GM15510 (cell line): Measurements from ENCODE around the gene KIAA0319L.

Source experiments
- POLR2A ChIP-seq: IDR thresholded peaks from 3 replicates; pipeline ENCODE4 v1.6.1; 2011; ENCODE audit warnings: borderline replicate concordance; ENCODE audit not compliant: insufficient read length; ENCODE audit errors: extremely low read depth

Gene KIAA0319L

DNA sequence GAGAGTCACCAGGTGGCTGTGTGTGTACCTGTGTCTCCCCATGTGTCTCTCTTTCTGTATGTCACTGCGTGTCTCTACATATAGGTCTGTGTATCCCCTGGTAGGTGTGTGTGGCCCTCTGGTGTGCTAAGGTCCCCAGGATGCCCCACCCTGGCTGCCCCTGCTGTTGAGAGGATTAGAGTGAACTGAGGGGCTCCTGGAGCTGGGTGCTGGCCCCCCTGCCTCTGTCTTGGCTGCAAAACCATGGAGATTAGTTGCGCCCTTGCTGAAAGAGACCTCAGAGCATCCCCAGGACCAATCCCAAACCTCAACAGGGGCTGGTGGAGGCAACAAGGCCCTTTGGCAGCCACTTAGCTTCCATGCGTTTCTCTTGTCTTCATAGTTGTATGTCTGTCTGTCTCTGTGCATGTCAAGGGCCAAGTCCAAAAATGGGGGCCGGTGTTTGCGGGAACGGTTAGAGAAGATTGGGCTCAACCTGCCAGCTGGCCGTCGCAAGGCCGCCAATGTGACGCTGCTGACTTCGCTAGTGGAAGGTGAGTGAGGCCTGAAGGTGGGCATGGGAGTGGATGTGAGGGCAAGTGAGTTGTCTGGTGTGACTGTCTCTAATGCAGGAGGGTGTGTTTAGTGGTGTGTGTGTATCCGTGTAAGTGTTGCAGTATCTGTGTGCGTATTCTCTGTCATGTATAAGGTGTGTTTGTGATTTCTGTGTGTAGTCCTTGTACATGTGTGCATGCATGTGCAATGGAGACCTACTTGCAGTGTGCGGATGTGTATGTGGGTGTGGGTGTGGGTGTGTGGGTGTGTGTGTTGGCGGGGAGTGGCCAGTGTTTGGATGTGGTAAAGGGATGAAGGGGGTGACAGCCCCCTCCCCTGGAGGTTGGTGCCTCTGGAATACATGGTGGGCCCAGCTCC, 32.6 kb upstream of the KIAA0319L start:
- no peak for TF ChIP-seq POLR2A

DNA sequence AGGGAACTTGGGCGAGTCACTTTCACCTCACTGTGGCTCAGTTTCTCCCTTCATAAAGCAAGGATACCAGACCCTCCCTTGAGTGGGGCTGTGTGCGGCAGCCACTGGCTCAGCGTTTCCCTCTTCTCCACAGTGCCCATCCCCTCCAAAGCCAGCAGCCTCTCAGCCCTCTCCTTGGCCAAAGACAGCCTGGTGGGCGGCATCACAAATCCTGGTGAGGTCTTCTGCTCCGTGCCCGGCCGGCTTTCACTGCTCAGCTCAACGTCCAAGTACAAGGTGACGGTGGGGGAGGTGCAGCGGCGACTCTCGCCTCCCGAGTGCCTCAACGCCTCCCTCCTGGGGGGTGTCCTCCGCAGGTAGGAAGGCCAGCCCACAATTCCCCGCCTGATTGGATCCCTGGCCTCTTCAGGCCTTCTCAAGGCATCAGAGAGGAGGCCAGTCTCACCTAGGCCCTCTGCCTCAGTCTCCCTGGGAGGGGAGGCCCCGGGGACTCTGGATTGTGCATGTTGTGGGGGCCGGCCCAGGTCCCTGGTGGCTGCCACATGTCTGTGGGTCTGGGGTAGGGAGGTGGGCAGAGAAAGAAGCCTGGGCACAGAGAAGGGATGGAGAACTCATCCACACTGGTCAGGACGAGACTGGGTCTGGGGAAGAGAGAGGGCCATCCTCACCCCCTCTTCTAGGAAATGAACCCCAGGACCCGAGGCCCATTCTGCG, 31.2 kb upstream of the KIAA0319L start:
- TF ChIP-seq POLR2A: no peak

DNA sequence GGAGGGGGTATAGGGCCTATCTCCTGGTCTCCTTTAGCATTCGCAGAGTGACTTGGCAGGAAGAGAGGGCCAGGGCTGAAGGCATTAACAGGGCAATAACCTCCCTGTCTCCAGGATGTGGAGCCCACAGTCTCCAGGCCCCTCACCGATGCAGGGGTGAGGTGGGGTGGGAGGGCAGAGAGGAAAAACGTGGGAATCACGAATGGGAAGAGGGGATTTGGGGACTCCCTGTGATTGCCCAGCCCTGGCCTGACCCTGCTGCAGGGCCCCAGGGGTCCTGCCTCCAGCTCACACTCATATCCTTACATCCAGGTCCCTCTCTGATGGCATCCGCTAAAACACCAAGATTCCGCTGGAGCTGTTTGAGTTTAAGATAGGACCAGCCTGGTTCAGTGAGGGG, 30.5 kb upstream of the KIAA0319L start:
- TF ChIP-seq POLR2A: no peak

DNA sequence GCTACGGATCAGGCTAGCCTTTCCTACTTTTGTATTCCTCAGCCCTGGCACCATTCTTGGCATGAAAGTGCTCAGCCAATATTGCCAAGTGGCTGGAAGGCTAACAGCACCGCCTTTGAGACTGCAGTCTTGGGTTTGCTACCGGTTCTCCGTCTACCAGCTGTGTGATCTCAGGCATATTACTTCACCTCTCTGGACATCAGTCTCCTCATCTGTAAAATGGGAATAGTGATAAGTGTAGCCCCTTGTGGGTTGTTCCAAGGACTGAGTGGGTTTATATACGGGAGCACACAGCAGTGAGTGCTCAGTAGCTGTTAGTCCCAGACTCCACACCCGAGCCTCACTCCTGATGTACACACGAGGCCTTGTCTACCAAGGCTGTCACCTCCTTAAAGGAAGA, 29.6 kb upstream of the KIAA0319L start:
- TF ChIP-seq POLR2A: no peak

DNA sequence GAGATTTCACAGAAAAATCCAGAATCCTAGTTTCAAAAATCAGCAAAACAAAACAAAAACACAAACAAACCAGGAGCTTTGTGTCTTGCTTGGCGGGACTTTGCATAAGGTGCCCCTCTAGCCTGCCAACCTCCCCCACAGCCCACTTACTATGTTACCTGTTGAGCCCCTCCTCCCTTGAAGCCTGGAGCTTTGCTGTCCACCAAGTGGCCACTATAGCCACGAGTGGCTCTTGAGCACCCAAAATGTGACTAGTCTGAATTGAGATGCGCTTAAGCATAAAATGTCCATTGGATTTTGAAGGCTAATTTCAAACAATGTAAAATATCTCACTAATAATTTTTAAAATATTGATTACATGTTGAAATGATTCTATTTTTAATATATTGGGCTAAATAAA, 28.1 kb upstream of the KIAA0319L start:
- no peak for TF ChIP-seq POLR2A

DNA sequence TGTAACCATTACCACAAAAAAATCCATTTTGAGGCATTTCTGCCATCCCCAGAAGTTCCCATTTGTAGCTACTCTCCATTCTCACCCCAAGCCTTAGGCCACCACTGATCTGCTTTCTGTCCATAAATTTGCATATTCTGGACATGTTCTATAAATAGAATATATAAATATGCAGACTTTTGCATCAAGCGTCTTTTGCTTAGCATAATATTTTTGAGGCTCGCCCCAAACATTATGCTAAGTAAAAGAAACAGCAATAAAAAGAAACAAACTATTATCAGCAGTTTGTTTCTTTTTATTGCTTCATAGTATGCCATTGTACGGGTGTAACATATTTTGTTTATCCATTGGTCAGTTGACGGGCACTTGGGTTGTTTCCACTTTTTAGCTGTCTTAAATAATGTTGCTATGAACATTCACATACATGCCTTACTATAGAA, 23.8 kb upstream of the KIAA0319L start:
- no peak for TF ChIP-seq POLR2A

DNA sequence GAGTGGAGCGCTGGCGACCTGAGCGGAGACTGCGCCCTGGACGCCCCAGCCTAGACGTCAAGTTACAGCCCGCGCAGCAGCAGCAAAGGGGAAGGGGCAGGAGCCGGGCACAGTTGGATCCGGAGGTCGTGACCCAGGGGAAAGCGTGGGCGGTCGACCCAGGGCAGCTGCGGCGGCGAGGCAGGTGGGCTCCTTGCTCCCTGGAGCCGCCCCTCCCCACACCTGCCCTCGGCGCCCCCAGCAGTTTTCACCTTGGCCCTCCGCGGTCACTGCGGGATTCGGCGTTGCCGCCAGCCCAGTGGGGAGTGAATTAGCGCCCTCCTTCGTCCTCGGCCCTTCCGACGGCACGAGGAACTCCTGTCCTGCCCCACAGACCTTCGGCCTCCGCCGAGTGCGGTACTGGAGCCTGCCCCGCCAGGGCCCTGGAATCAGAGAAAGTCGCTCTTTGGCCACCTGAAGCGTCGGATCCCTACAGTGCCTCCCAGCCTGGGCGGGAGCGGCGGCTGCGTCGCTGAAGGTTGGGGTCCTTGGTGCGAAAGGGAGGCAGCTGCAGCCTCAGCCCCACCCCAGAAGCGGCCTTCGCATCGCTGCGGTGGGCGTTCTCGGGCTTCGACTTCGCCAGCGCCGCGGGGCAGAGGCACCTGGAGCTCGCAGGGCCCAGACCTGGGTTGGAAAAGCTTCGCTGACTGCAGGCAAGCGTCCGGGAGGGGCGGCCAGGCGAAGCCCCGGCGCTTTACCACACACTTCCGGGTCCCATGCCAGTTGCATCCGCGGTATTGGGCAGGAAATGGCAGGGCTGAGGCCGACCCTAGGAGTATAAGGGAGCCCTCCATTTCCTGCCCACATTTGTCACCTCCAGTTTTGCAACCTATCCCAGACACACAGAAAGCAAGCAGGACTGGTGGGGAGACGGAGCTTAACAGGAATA, 20.1 kb upstream of the KIAA0319L start:
- peak; percentile 37 for TF ChIP-seq POLR2A

DNA sequence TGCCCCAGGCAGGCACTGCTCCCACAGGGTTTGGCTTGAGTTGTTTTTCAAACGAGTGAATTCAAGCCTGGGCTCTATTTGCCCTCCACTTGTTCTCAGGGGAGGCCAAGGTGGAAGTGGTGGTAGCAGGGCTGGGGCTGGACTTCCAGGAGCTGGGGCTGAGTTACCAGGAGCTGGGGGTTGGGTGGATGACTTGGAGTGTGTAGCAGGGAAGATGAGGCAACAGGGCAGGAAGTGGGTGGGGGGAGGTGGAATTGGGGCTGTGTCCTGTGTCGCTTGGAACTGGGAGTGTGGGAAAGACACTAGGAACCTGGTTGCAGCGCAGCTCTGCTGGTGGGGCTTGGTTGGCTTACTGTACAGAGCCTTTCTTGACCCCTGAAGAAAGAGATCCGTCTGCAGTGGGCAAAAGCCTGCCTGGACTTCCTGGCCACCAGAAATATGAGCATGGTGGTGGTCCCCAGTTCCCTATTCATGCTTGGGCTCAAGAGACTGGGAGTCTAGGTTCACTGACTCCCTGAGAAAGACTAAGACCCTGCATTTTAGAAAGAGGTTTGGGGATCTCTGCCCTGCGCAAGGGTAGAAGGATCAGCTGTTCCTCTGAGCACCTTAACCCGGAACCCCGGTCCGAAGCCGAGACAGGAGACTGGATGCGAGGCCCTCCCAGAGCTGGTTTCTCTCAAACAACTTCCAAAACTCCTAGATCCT, 19.0 kb upstream of the KIAA0319L start:
- no peak for TF ChIP-seq POLR2A

DNA sequence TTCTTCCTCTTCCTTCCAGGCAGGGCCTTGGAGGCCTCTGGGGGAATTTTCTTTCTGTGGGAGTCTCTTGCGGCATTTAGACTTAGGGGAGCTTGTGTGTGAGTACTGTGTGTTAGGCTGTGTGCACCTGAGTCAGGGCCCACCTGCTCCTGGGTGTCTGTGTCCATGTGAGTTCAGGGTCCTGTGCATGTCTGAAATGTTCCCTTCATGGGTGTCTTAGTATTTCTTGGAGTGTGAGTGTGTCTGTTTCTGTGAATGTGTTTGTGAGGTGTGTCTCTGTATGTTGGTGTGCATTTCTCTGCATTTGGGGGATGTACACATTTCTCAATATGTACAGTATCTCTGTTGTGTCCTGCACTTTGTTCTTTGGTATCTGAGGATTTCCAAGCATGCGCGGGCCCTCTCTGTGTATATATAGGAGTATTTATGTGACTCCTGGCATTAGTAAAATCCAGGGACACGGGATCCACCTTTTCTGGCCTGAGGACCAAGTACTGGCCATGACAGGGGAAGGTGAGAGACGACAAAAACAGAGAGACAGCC, 18.3 kb upstream of the KIAA0319L start:
- TF ChIP-seq POLR2A: no peak

DNA sequence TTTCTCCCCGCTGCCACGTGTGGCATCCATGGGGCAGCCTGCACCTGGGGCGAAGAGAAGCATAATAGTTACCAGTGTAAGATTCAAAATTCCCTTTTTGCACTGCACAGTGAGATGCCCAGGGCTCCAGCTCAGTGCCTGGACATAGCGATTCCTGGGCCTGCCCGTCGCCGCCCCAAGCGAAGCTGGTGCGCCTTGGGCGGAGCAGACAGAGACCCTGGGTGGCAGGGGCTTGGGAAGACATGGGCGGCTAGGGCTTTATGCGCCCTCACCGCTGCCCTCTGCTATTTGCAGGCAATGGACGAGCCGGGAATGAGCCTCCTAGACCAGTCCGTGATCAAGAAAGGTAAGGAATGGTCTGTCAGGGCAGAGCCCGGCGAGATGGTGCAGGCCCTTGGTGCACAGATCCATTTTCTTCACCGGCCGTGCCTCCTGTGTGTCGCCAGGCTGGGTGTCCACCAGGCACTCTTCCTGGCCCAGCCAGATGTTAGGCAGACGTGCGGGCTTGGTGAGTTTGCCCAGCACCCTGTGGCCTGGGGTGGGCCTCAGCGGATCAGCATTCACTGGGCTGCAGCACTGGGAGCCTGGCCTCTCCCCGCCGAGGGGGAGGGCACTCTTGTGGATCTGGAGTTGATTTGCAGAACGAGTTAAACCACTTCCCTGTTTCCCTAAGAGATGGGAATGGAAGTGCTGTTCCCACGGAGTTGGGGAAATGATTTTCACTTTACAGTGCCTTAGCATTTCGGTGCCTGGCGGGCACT, 17.6 kb upstream of the KIAA0319L start:
- TF ChIP-seq POLR2A: no peak

DNA sequence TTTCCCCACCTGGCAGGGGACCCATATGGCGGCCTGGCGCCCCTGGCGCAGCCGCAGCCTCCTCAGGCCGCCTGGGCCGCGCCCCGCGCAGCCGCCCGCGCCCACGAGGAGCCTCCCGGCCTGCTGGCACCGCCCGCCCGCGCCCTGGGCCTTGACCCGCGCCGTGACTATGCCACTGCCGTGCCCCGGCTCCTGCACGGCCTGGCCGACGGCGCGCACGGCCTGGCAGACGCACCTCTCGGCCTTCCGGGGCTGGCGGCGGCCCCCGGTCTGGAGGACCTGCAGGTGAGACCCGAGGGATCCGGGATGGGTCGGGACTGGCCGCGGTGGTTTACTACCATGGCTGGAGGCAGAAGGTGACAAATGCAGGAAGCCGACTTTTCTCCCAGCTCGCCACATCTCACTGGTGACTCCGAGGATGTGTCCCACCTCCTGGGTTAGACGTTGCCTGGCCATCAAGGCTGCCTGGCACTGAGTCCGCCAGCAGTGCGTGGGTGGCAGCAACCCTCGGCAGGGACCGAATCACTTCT, 17.0 kb upstream of the KIAA0319L start:
- TF ChIP-seq POLR2A: no peak

DNA sequence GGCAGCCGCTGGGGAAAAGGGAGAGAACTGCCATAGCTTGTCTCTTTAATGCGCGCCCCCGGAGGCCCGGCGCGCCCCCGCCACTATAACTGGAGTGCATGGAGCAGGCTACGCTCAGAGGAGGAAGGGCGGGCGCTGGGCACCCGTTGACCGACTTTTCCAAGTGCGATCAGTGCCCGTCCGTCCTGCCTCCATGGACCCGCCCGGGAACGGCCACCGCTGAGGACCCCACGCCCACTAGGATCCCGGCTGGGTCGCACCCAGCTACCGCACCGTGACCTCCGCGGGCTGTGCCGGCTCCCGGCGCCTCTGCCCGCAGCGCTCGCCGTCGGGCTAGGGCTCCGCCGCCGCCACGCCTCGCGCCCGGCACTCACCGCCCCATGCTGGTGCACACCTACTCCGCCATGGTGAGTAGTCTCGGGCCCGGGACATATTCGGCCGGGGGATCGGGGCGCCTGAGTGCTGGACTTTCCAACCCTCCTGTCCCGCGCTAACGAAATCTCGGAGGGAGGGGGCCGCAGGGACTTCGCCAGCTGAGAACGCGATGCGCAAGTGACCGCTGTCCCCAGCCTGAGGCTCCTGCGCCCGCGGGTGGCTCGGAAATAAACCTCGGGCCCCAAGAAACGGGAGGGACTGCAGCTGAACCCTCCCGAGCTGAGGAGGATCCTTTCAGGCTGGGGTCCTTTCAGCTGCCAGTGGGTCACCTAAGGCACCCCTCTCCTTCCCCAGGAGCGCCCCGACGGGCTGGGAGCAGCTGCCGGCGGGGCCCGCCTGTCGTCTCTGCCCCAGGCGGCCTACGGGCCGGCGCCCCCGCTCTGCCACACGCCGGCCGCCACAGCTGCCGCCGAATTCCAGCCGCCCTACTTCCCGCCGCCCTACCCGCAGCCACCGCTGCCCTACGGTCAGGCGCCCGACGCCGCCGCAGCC, 16.3 kb upstream of the KIAA0319L start, which contains the start of gene TFAP2E:
Gene TFAP2E (plus strand): TSS at position 117 of the 927 bp plus-strand sequence. CDS start 264 bp downstream, at position 381.
- no peak for TF ChIP-seq POLR2A
